Measurements from ENCODE around the gene DNAJC15. TPM values are rescaled to one million over a fixed set of nuclear protein-coding genes. Genes with fewer than 3 reads are reported as not detected.

Gene DNAJC15
- total RNA-seq, 1 experiment from 2014 or later: 2.4 TPM

DNA sequence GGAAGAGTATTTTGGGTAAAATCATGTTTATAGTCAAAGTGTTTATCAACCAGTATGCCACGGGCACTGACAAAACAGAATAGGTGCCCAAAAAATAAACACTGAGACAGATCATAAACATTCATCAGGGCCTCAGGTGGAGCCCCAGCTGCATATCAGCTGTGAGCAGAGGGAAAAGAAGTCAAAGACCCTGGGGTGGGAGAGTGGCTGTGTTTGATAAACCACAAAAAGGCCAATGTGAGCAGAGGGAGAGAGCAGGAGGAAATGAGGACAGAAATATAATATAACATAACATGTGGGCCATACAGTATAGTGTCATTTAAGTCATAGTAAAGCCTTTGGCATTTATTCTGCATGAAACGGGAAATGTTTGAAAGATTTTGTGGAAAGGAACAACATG lies 21.4 kb upstream of the DNAJC15 start:
- no peak for DNase-seq (ENCODE audit: low spot score)
- CTCF ChIA-PET: no interaction called here
- Histone ChIP-seq H3K9me3 (ENCODE audit: low read depth, low read length, poor library complexity, severe bottlenecking) (no peaks in the 10 kb centered on the region), H3K4me1 (ENCODE audit: insufficient read depth, low read length, poor library complexity, severe bottlenecking) (peaks cover 8% of the 10 kb centered on the region), H3K36me3 (ENCODE audit: insufficient read depth, low read length, poor library complexity, severe bottlenecking) (no peaks in the 10 kb centered on the region), H3K27ac (ENCODE audit: low read depth, low read length, poor library complexity, severe bottlenecking) (no peak overlapping the region), H3K27me3 (replicated peaks; ENCODE audit: insufficient read depth, low read depth, low read length, poor library complexity) (no peaks in the 10 kb centered on the region), H3K4me3 (ENCODE audit: low read depth, low read length, poor library complexity, severe bottlenecking) (no peak overlapping the region)
- intact Hi-C loops (cut with micrococcal nuclease; ENCODE audit: unreplicated experiment): no loop called here
- no peak for TF ChIP-seq EZH2 (IDR thresholded peaks at IDR 0.05; ENCODE audit: borderline replicate concordance, low read depth, low read length, poor library complexity, severe bottlenecking)
- TF ChIP-seq, protein P1, sequence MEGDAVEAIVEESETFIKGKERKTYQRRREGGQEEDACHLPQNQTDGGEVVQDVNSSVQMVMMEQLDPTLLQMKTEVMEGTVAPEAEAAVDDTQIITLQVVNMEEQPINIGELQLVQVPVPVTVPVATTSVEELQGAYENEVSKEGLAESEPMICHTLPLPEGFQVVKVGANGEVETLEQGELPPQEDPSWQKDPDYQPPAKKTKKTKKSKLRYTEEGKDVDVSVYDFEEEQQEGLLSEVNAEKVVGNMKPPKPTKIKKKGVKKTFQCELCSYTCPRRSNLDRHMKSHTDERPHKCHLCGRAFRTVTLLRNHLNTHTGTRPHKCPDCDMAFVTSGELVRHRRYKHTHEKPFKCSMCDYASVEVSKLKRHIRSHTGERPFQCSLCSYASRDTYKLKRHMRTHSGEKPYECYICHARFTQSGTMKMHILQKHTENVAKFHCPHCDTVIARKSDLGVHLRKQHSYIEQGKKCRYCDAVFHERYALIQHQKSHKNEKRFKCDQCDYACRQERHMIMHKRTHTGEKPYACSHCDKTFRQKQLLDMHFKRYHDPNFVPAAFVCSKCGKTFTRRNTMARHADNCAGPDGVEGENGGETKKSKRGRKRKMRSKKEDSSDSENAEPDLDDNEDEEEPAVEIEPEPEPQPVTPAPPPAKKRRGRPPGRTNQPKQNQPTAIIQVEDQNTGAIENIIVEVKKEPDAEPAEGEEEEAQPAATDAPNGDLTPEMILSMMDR (conservative IDR thresholded peaks at IDR 0.05; ENCODE audit: low read depth, low read length): no peak
- BruUV-seq (replicated peaks): no TSS peak
- POLR2A ChIA-PET (ENCODE audit: low non-redundant PET): no interaction called here

DNA sequence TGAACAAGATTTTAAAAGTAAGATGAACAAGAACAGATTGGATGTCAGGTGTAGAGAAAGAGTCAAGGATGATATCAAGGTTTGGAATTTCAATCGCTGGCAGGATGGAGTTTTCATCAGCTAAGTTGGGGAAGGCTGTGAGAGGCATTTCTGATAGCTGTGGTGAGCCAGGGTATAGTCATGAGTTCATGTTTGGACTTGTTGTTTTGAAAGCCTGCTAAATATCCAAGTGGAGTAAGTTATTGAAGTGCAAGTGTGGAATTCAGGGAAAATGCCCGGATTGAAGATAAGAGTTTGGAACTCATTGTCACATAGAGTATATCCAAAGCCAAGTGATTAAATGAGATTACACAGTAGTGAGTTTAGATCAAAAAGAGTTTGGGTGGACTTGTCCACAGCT lies 20.4 kb upstream of the DNAJC15 start:
- CTCF ChIA-PET: no interaction called here
- POLR2A ChIA-PET (ENCODE audit: low non-redundant PET): no interaction called here
- Histone ChIP-seq H3K36me3 (ENCODE audit: insufficient read depth, low read length, poor library complexity, severe bottlenecking) (no peaks in the 10 kb centered on the region), H3K9me3 (ENCODE audit: low read depth, low read length, poor library complexity, severe bottlenecking) (no peaks in the 10 kb centered on the region), H3K4me3 (ENCODE audit: low read depth, low read length, poor library complexity, severe bottlenecking) (no peak overlapping the region), H3K4me1 (ENCODE audit: insufficient read depth, low read length, poor library complexity, severe bottlenecking) (peaks cover 8% of the 10 kb centered on the region), H3K27ac (ENCODE audit: low read depth, low read length, poor library complexity, severe bottlenecking) (no peak overlapping the region), H3K27me3 (replicated peaks; ENCODE audit: insufficient read depth, low read depth, low read length, poor library complexity) (no peaks in the 10 kb centered on the region)
- TF ChIP-seq, protein P1 (conservative IDR thresholded peaks at IDR 0.05; ENCODE audit: low read depth, low read length): no peak
- no peak for TF ChIP-seq EZH2 (IDR thresholded peaks at IDR 0.05; ENCODE audit: borderline replicate concordance, low read depth, low read length, poor library complexity, severe bottlenecking)
- no TSS peak for BruUV-seq (replicated peaks)
- intact Hi-C loops (cut with micrococcal nuclease; ENCODE audit: unreplicated experiment): no loop called here
- no peak for DNase-seq (ENCODE audit: low spot score)

DNA sequence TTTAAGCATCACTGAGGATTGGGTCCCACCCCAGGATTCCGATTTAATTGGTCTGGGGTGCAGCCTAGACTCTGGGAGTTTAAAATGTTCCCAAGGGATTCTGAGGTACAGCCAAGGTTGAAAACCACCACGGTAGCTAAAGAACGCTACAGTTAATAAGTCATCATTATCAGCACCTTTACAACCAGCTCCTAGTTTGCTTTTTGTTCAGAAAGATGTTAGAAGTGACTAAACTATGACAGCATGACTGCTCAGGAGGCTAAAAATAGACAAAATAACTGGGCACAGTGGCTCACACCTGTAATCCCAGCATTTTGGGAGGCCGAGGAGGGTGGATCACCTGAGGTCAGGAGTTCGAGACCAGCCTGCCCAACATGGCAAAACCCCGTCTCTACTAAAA lies 19.7 kb upstream of the DNAJC15 start:
- Histone ChIP-seq H3K9me3 (ENCODE audit: low read depth, low read length, poor library complexity, severe bottlenecking) (no peaks in the 10 kb centered on the region), H3K36me3 (ENCODE audit: insufficient read depth, low read length, poor library complexity, severe bottlenecking) (no peaks in the 10 kb centered on the region), H3K4me1 (ENCODE audit: insufficient read depth, low read length, poor library complexity, severe bottlenecking) (peaks cover 8% of the 10 kb centered on the region), H3K4me3 (ENCODE audit: low read depth, low read length, poor library complexity, severe bottlenecking) (no peak overlapping the region), H3K27ac (ENCODE audit: low read depth, low read length, poor library complexity, severe bottlenecking) (no peak overlapping the region), H3K27me3 (replicated peaks; ENCODE audit: insufficient read depth, low read depth, low read length, poor library complexity) (no peaks in the 10 kb centered on the region)
- no peak for TF ChIP-seq EZH2 (IDR thresholded peaks at IDR 0.05; ENCODE audit: borderline replicate concordance, low read depth, low read length, poor library complexity, severe bottlenecking)
- TF ChIP-seq, protein P1 (conservative IDR thresholded peaks at IDR 0.05; ENCODE audit: low read depth, low read length): no peak
- BruUV-seq (replicated peaks): no TSS peak
- intact Hi-C loops (cut with micrococcal nuclease; ENCODE audit: unreplicated experiment): no loop called here
- no peak for DNase-seq (ENCODE audit: low spot score)
- ChIA-PET CTCF (no interaction called here), POLR2A (ENCODE audit: low non-redundant PET) (no interaction called here)

Data from A673 (cell line).